Activated T-cell treated with anti-CD3 and anti-CD28 coated beads, Interleukin-2, amount 50 U/mL, for 1 hour (primary cell): ENCODE results near the gene KCNJ1.

Experiments used
- DNase-seq: peaks from one replicate; pipeline ENCODE4 v3.0.0-alpha.2; 2020

The KCNJ1 gene

GRCh38 chr11:128901653-128902514 is 34.8 kb upstream of the KCNJ1 start:
- no peak for DNase-seq

- no peak for DNase-seq
These were observed 33.4 kb upstream of the KCNJ1 start for GRCh38 chr11:128900468-128900867.

GRCh38 chr11:128898580-128899344 is 31.7 kb upstream of the KCNJ1 start:
- no peak for DNase-seq

GRCh38 chr11:128897826-128898225 is 30.7 kb upstream of the KCNJ1 start:
- DNase-seq: no peak

- no peak for DNase-seq
These were observed 29.3 kb upstream of the KCNJ1 start for GRCh38 chr11:128896356-128896755.

GRCh38 chr11:128895526-128895925 is 28.4 kb upstream of the KCNJ1 start:
- no peak for DNase-seq

- no peak for DNase-seq
These were observed 27.6 kb upstream of the KCNJ1 start for GRCh38 chr11:128894685-128895084.

- DNase-seq: no peak
These were observed 27.2 kb upstream of the KCNJ1 start for GRCh38 chr11:128894286-128894681.

- no peak for DNase-seq
These were observed 26.6 kb upstream of the KCNJ1 start for GRCh38 chr11:128893578-128894285.

- DNase-seq: no peak
These were observed 25.9 kb upstream of the KCNJ1 start for GRCh38 chr11:128892866-128893565.

GRCh38 chr11:128891913-128892398 is 24.9 kb upstream of the KCNJ1 start:
- DNase-seq: no peak

- peak; percentile 27 for DNase-seq
These were observed 23.7 kb upstream of the KCNJ1 start, which contains the start of gene KCNJ5 for GRCh38 chr11:128890543-128891368. TSS of gene KCNJ5 (plus strand) at chr11:128891356. CDS start at chr11:128911274, 19,918 bp downstream.

GRCh38 chr11:128890216-128890542 is 23.1 kb upstream of the KCNJ1 start:
- DNase-seq: no peak

GRCh38 chr11:128889657-128890213 is 22.6 kb upstream of the KCNJ1 start:
- DNase-seq: no peak

- DNase-seq: no peak
These were observed 21.2 kb upstream of the KCNJ1 start for GRCh38 chr11:128888034-128888985.

GRCh38 chr11:128886406-128887124 is 19.5 kb upstream of the KCNJ1 start:
- DNase-seq: no peak

- peak; percentile 39 for DNase-seq
These were observed 17.7 kb upstream of the KCNJ1 start for GRCh38 chr11:128884703-128885338.

GRCh38 chr11:128884054-128884453 is 17.0 kb upstream of the KCNJ1 start:
- no peak for DNase-seq

- no peak for DNase-seq
These were observed 15.4 kb upstream of the KCNJ1 start for GRCh38 chr11:128882451-128882850.
